OCI-LY1 (cell line): ENCODE data around the gene ATP2A2.

Source experiments
- H2AFZ ChIP-seq: fragments of 200-600 bp; sonication (generic), shearing (Covaris generic); 2 replicates; pipeline ENCODE4 v1.6.0; 2014; ENCODE audit warnings: antibody characterized with exemption, mild to moderate bottlenecking, low read length
- H3F3A ChIP-seq: fragments of 200-600 bp; sonication (generic), shearing (Covaris generic); 2 replicates; pipeline ENCODE4 v1.6.0; 2014; ENCODE audit warnings: mild to moderate bottlenecking, antibody characterized with exemption, low read length, moderate library complexity; ENCODE audit not compliant: insufficient read depth
- H3K27ac ChIP-seq: fragments of 200-600 bp; sonication (generic); 2 replicates; pipeline ENCODE4 v1.5.1; 2014; ENCODE audit warnings: low read length, mixed run types, mild to moderate bottlenecking, low read depth; ENCODE audit not compliant: poor library complexity, severe bottlenecking
- H3K27me3 ChIP-seq: fragments of 200-600 bp; sonication (generic); 2 replicates; pipeline ENCODE4 v1.6.0; 2014; ENCODE audit warnings: antibody characterized with exemption, mild to moderate bottlenecking, low read length, moderate library complexity; ENCODE audit not compliant: insufficient read depth
- H3K36me3 ChIP-seq: fragments of 200-600 bp; sonication (generic); 2 replicates; pipeline ENCODE4 v1.6.1; 2014; ENCODE audit warnings: mild to moderate bottlenecking, antibody characterized with exemption, low read length, moderate library complexity, mixed read lengths; ENCODE audit not compliant: insufficient read depth
- H3K4me1 ChIP-seq: fragments of 200-600 bp; sonication (generic); 2 replicates; pipeline ENCODE4 v1.5.1; 2014; ENCODE audit warnings: mild to moderate bottlenecking, low read length, moderate library complexity; ENCODE audit not compliant: insufficient read depth, severe bottlenecking
- H3K4me2 ChIP-seq: fragments of 200-600 bp; sonication (generic), shearing (Covaris generic); 2 replicates; pipeline ENCODE4 v1.6.1; 2014; ENCODE audit warnings: low read length
- H3K4me3 ChIP-seq: fragments of 200-600 bp; sonication (generic); 2 replicates; pipeline ENCODE4 v1.5.1; 2014; ENCODE audit warnings: low read length, low read depth, mild to moderate bottlenecking, mixed read lengths; ENCODE audit not compliant: poor library complexity, severe bottlenecking
- H3K79me2 ChIP-seq: fragments of 200-600 bp; shearing (Covaris generic); 2 replicates; pipeline ENCODE4 v1.6.1; 2016; ENCODE audit warnings: mixed run types, low read length, mixed read lengths; ENCODE audit not compliant: insufficient read depth
- H3K9ac ChIP-seq: fragments of 200-600 bp; sonication (generic), shearing (Covaris generic); 2 replicates; pipeline ENCODE4 v1.6.1; 2014; ENCODE audit warnings: mild to moderate bottlenecking, low read length, mixed read lengths
- H3K9me2 ChIP-seq: fragments of 200-600 bp; sonication (generic), shearing (Covaris generic); 2 replicates; pipeline ENCODE4 v1.6.1; 2014; ENCODE audit warnings: low read depth, mild to moderate bottlenecking, low read length, mixed read lengths
- H3K9me3 ChIP-seq: fragments of 200-600 bp; shearing (Covaris generic); 2 replicates; pipeline ENCODE4 v1.6.1; 2014; ENCODE audit warnings: low read length, mixed read lengths
- H4K20me1 ChIP-seq: fragments of 200-600 bp; sonication (generic), shearing (Covaris generic); 2 replicates; pipeline ENCODE4 v1.6.0; 2016; ENCODE audit warnings: mild to moderate bottlenecking, low read length; ENCODE audit not compliant: insufficient read depth
- CTCF ChIP-seq: fragments of 200-600 bp; sonication (generic), shearing (Covaris generic); IDR thresholded peaks from 2 replicates; pipeline ENCODE4 v1.5.1; 2017; ENCODE audit warnings: mild to moderate bottlenecking, antibody characterized with exemption, low read length, moderate library complexity, mixed read lengths
- EZH2 ChIP-seq: fragments of 200-600 bp; sonication (generic), shearing (Covaris generic); IDR thresholded peaks from 2 replicates; pipeline ENCODE4 v1.8.0; 2017; ENCODE audit warnings: borderline replicate concordance, mixed run types, mild to moderate bottlenecking, antibody characterized with exemption, low read length, moderate library complexity, mixed read lengths

ATP2A2 gene

GRCh38 chr12:110249105-110249504 is 31.9 kb upstream of the ATP2A2 start:
- Histone ChIP-seq H3K9ac (no peak overlapping the region), H3K27me3 (no peaks in the 10 kb centered on the region), H3K9me3 (no peaks in the 10 kb centered on the region), H3K9me2 (no peaks in the 10 kb centered on the region), H3K79me2 (no peaks in the 10 kb centered on the region), H3K4me1 (no peaks in the 10 kb centered on the region), H3K36me3 (no peaks in the 10 kb centered on the region), H2AFZ (no peak overlapping the region), H4K20me1 (no peaks in the 10 kb centered on the region), H3K27ac (no peak overlapping the region), H3K4me2 (no peak overlapping the region), H3F3A (no peaks in the 10 kb centered on the region), H3K4me3 (no peak overlapping the region)
- TF ChIP-seq CTCF (no peak), EZH2 (no peak)

- Histone ChIP-seq H3K79me2 (no peaks in the 10 kb centered on the region), H3K9ac (no peak overlapping the region), H3K9me2 (no peaks in the 10 kb centered on the region), H2AFZ (no peak overlapping the region), H3K9me3 (no peaks in the 10 kb centered on the region), H3K4me1 (no peaks in the 10 kb centered on the region), H3K27ac (no peak overlapping the region), H3F3A (no peaks in the 10 kb centered on the region), H4K20me1 (no peaks in the 10 kb centered on the region), H3K36me3 (no peaks in the 10 kb centered on the region), H3K27me3 (no peaks in the 10 kb centered on the region), H3K4me2 (no peak overlapping the region), H3K4me3 (no peak overlapping the region)
- TF ChIP-seq EZH2 = no peak
- TF ChIP-seq CTCF = no peak
Observed at GRCh38 chr12:110249716-110250225, 31.3 kb upstream of the ATP2A2 start.

- Histone ChIP-seq H3F3A (no peaks in the 10 kb centered on the region), H3K79me2 (no peaks in the 10 kb centered on the region), H3K4me3 (no peak overlapping the region), H3K9me2 (no peaks in the 10 kb centered on the region), H3K9me3 (no peaks in the 10 kb centered on the region), H4K20me1 (no peaks in the 10 kb centered on the region), H3K9ac (no peak overlapping the region), H3K36me3 (no peaks in the 10 kb centered on the region), H3K27me3 (no peaks in the 10 kb centered on the region), H2AFZ (no peak overlapping the region), H3K4me2 (no peak overlapping the region), H3K4me1 (no peaks in the 10 kb centered on the region), H3K27ac (no peak overlapping the region)
- TF ChIP-seq CTCF = no peak
- TF ChIP-seq EZH2 = no peak
Observed at GRCh38 chr12:110251381-110251780, 29.7 kb upstream of the ATP2A2 start.
